A673 (cell line): ENCODE measurements around the gene BRPF1. TPM values are rescaled to one million over a fixed set of nuclear protein-coding genes. Genes with fewer than 3 reads are reported as not detected.

Source experiments
- BruUV-seq: library from RNA; stranded (reverse); fragments of 400-500 nt; replicated peaks from 2 replicates; lab custom pipeline; 2021; lab: Mats Ljungman, UMichigan
- CTCF ChIA-PET: fragments of 300-600 bp; sonication (Branson Sonifier 250); formaldehyde crosslinking; loops from one replicate; lab custom pipeline; 2022; ENCODE audit warnings: antibody characterized with exemption; lab: Charles Lee
- POLR2A ChIA-PET: fragments of 300-600 bp; sonication (Branson Sonifier 250); formaldehyde crosslinking; loops from one replicate; lab custom pipeline; 2022; ENCODE audit warnings: antibody characterized with exemption; ENCODE audit not compliant: low non-redundant PET; lab: Charles Lee
- DNase-seq: peaks from one replicate; pipeline ENCODE4 v3.0.0-alpha.2; 2015; ENCODE audit warnings: low spot score
- H3K27ac ChIP-seq: fragments of 200-600 bp; sonication (generic); 2 replicates; pipeline ENCODE4 v1.5.1; 2016; ENCODE audit warnings: mixed run types, low read depth, mild to moderate bottlenecking, mixed read lengths, antibody characterized with exemption, low read length; ENCODE audit not compliant: poor library complexity, severe bottlenecking
- H3K27me3 ChIP-seq: fragments of 200-600 bp; sonication (generic); replicated peaks from 2 replicates; pipeline ENCODE4 v1.6.1; 2017; ENCODE audit warnings: mixed run types, low read depth, mild to moderate bottlenecking, mixed read lengths, antibody characterized with exemption, low read length; ENCODE audit not compliant: insufficient read depth, poor library complexity
- H3K36me3 ChIP-seq: fragments of 200-600 bp; sonication (generic); 2 replicates; pipeline ENCODE4 v1.6.1; 2016; ENCODE audit warnings: mixed run types, mild to moderate bottlenecking, mixed read lengths, antibody characterized with exemption, low read length; ENCODE audit not compliant: insufficient read depth, poor library complexity, severe bottlenecking
- H3K4me1 ChIP-seq: fragments of 200-600 bp; sonication (generic); 2 replicates; pipeline ENCODE4 v1.6.1; 2017; ENCODE audit warnings: mixed run types, mild to moderate bottlenecking, mixed read lengths, antibody characterized with exemption, low read length; ENCODE audit not compliant: insufficient read depth, poor library complexity, severe bottlenecking
- H3K4me3 ChIP-seq: fragments of 200-600 bp; sonication (generic); 2 replicates; pipeline ENCODE4 v1.5.1; 2016; ENCODE audit warnings: low read depth, mixed run types, mild to moderate bottlenecking, mixed read lengths, low read length; ENCODE audit not compliant: poor library complexity, severe bottlenecking
- H3K9me3 ChIP-seq: fragments of 200-600 bp; sonication (generic); 2 replicates; pipeline ENCODE4 v1.6.1; 2016; ENCODE audit warnings: mixed run types, low read depth, mild to moderate bottlenecking, mixed read lengths, antibody characterized with exemption, low read length; ENCODE audit not compliant: poor library complexity, severe bottlenecking
- CTCF ChIP-seq: fragments of 300-800, 200-600 bp; sonication (generic); conservative IDR thresholded peaks from 2 replicates; pipeline ENCODE4 v1.5.1; 2017; ENCODE audit warnings: low read depth, mild to moderate bottlenecking, antibody characterized with exemption, low read length, moderate library complexity, mixed read lengths
- EZH2 ChIP-seq: fragments of 200-600 bp; sonication (generic); IDR thresholded peaks from 2 replicates; pipeline ENCODE4 v1.6.1; 2017; ENCODE audit warnings: borderline replicate concordance, low read depth, mild to moderate bottlenecking, mixed read lengths, antibody characterized with exemption, low read length; ENCODE audit not compliant: poor library complexity, severe bottlenecking
- intact Hi-C: fragments of 100-400 bp; cut with micrococcal nuclease; formaldehyde crosslinking; loops from one replicate; pipeline ENCODE4 v1.10.0; 2022; ENCODE audit not compliant: unreplicated experiment
- total RNA-seq: library from RNA; stranded (reverse); gene quantifications from 2 replicates; pipeline ENCODE4 v1.2.3, GENCODE V29; 2021

BRPF1 gene
- total RNA-seq, 1 experiment from 2014 or later: 32.0 TPM

- Histone ChIP-seq H3K27ac (no peak overlapping the region), H3K4me3 (no peak overlapping the region), H3K9me3 (no peaks in the 10 kb centered on the region), H3K27me3 (no peaks in the 10 kb centered on the region), H3K36me3 (peaks cover 23% of the 10 kb centered on the region), H3K4me1 (no peaks in the 10 kb centered on the region)
- no peak for DNase-seq
- TF ChIP-seq EZH2 (no peak), CTCF (no peak)
- ChIA-PET POLR2A (no interaction called here), CTCF (no interaction called here)
- BruUV-seq: no TSS peak
- intact Hi-C loops: no loop called here
Observed at GRCh38 chr3:9687514-9687913, 44.0 kb upstream of the BRPF1 start.

- Histone ChIP-seq H3K36me3 (peaks cover 22% of the 10 kb centered on the region), H3K4me3 (no peak overlapping the region), H3K27me3 (no peaks in the 10 kb centered on the region), H3K27ac (no peak overlapping the region), H3K4me1 (no peaks in the 10 kb centered on the region), H3K9me3 (no peaks in the 10 kb centered on the region)
- POLR2A ChIA-PET: no interaction called here
- no peak for DNase-seq
- no peak for TF ChIP-seq CTCF
- no peak for TF ChIP-seq EZH2
- BruUV-seq: no TSS peak
- CTCF ChIA-PET: no interaction called here
- intact Hi-C loops: no loop called here
Observed at GRCh38 chr3:9688961-9689360, 42.6 kb upstream of the BRPF1 start.

GRCh38 chr3:9689757-9690156 lies 41.8 kb upstream of the BRPF1 start:
- H3K4me3 ChIP-seq: no peak overlapping the region
- intact Hi-C loops: no loop called here
- no peaks in the 10 kb centered on the region for H3K4me1 ChIP-seq
- CTCF ChIA-PET: no interaction called here
- TF ChIP-seq EZH2: no peak
- H3K27me3 ChIP-seq: no peaks in the 10 kb centered on the region
- peaks cover 17% of the 10 kb centered on the region for H3K36me3 ChIP-seq
- DNase-seq: no peak
- no TSS peak for BruUV-seq
- POLR2A ChIA-PET: no interaction called here
- no peak overlapping the region for H3K27ac ChIP-seq
- no peaks in the 10 kb centered on the region for H3K9me3 ChIP-seq
